GM19043 (cell line): ENCODE data around the gene MKX.

Experiments
- ATAC-seq: cut with Tn5 transposase; IDR thresholded peaks from one replicate; pipeline ENCODE4 v1.9.1; 2021; ENCODE audit warnings: low read depth; ENCODE audit not compliant: unreplicated experiment

MKX gene, protein sequence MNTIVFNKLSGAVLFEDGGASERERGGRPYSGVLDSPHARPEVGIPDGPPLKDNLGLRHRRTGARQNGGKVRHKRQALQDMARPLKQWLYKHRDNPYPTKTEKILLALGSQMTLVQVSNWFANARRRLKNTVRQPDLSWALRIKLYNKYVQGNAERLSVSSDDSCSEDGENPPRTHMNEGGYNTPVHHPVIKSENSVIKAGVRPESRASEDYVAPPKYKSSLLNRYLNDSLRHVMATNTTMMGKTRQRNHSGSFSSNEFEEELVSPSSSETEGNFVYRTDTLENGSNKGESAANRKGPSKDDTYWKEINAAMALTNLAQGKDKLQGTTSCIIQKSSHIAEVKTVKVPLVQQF

DNA sequence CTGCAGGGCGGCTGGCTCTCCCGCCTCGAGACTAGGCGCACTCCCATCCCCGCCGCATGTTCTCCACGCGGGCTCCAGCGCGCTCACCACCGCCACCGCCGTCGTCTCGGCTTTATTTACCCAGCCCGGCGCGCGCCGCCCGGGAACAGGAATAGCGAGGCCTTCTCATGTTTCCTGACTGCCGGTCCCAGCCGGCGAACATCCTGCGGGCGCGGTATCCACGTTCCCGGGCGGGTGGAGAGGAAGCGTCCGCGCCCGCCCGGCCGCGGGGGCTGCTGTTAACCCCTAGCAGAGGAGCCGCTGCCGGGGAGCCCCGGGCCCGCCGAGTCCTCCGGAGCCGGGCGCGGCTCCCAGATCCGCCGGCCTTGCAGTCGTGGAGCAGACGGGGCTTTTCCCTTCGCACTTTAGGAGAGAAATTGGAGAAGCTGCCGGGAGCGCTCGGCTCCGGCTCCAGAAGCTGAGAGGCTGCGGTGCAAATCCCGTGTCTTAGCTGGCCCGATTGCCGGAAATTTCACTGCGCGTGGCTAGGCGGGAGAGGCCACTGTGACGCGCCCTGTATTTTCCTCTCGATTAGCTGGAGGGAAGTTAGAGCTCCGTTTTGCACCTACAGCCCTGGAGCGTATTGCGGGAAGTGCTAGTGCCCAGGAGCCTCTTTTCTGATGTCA is at the start of gene MKX:
Gene MKX, minus strand, starts transcription at position 88 of the 665 bp plus-strand sequence. CDS start 2,404 bp downstream, outside the sequence.
- ATAC-seq: no peak

DNA sequence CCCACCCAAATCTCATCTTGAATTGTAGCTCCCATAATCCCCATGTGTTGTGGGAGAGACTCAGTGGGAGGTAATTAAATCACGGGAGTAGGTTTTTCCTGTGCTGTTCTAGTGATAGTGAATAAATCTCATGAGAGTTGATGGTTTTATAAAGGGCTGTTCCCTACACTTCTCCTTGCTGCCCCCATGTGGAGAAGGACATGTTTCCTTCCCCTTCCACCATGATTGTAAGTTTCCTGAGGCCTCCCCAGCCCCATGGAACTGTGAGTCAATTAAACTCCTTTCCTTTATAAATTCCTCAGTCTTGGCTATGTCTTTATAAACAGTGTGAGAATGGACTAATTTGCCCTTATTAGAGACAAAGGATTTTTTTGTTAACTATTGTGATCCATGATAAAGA is 48.5 kb upstream of the MKX start:
- no peak for ATAC-seq

DNA sequence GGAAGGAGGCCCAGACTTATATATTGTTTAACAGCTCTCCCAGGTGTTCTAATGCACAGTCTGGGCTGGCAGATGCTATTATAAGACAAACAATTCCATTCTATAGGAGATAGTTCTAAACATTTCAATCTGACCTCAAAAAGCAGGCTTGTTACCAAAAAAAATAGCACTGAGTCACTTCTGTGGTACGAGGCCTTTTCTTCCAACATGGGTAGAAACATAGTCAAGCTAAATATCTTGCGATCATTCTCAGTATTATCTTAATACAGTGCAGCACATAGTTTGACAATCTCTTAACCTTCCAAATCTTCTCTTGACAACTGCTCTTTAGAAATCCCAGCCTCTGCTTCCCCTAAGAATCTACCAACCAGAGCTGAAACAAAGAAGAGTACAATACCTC is 46.6 kb upstream of the MKX start:
- ATAC-seq: no peak

DNA sequence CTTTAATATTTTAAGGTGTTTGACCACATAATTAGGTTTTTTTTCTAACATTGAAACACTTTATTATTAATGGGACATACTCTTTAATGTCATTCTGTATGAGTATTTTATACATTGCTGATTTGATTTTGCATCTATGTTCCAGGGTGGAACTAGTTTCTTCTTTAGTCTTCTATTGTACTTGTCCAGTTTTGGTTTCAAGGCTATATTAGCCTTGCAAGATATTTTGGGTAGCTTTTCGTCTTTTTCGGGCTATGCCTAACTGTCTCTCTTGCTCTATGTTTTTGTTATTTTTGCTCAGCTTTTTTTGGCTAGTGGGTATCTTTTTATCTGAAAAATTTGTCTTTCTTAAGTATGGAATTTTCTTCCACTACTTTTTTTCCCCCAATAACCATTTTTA is 38.7 kb upstream of the MKX start:
- ATAC-seq: no peak

DNA sequence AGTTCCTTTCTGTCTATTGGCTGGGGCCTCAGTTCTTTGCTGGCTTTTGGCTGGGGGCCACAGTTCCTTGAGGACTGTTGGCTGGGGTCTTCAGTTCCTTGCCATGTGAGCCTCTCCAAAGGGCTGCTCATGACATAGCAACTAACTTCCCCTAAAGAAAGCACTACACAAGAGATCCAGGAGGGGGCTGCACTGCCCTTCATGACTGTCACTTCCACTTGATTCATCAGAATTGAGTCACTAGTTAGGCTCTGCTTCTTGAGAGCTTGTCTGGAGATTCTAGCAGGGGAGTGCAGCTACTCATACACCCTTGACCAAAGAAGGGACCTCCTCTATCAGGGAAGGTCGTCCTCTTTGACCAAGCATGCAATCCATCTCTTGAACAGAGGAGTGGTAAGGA is 38.0 kb upstream of the MKX start:
- ATAC-seq: no peak

DNA sequence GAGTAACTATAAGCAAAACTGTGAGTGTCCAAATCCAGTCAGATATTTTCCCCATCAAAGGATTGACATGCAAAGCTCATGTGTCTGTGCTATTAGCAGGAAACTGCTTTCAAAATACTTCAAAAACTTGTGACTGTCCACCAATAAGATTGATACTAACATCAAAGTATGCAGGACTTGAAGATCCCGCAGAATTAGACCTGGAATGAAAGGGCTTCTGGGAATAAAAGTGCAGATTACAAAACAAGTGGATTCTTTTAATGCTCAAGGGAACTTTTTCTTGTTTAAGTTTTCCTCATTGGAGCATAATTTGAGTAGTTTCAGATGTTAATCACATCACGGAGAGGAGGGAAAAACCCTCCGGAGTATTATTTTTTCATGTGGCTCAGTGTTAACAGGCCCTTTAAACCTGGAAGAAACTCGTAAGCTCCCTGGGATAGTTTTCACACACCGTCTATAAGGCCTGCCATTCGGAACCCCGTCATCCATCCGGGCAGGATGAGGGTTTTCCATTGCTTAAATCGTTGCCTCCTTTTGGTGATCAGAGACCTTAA is 33.9 kb upstream of the MKX start:
- no peak for ATAC-seq

DNA sequence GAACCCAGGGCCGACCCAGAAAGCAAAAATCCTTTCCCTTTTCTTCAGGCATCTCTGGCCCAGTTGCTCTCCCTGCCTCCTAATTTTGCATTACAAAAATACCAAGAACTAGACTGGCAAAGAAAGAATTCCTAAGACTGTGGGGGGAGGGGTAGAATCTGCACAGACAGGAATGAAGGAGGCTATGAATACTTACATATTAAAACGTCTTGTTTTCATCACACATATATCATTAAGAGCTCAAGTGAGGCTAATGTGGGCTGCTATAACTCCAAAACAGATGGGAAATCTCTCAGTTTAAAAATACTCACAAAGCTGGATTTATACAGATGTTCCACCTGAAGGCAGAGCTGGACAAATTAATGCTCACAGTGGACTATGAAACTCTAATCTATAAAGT is 29.2 kb upstream of the MKX start:
- no peak for ATAC-seq

DNA sequence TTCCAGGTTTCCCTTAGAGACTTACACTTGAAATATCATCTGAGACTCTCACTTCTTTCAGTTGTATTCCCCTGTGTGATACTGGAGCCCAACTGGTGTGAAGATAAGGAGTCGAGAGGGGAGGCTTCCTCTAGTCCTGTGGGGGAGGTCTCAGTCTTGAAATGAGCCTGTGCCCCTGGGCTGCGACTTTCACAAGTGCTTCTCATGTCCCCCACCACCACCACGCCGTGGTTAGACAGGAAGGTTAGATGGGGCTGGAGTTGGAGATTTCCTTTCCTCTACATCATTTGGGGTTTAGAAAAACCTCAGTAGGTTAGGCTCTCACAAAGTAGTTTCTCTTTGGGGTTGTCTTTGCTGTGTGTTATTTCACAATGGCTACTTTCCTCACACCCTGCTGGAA is 25.6 kb upstream of the MKX start:
- ATAC-seq: no peak

DNA sequence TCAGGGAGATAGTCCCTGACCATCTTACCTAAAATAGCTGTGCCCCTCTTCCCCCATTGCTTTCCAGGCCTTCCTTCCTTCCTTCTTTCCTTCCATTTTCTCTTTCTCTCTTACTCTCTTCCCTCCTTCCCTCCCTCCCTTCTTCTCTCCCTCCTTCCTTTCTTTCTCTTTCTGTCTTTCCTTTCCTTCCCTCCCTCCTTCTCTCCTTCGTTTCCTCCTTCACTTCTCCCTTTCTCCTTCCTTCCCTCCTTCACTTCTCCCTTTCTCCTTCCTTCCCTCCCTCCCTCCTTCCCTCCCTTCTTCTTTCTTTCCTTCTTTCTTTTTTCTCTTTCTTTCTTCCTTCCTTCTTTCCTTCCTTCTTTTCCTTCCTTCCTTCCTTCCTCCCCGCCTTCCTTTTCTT is 24.6 kb upstream of the MKX start:
- ATAC-seq: no peak

DNA sequence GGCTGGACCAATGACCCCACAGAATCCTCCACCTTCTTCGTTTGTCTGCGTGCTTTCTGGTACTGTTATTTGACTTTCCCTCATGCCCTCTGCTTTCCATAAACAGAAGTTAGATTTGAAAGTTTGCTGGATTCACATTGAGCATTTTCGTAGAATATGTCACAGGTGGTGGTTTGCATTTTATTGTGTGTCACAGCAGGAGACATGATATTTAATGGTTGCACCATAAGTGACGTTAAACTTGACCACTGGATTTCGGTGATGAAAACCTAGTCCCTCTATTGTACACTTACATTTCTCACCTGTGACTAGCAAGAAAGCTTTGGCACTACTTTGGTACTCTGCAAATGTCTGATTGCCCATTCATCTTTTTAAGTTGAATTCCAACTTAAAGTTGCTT is 15.2 kb upstream of the MKX start:
- ATAC-seq: no peak

DNA sequence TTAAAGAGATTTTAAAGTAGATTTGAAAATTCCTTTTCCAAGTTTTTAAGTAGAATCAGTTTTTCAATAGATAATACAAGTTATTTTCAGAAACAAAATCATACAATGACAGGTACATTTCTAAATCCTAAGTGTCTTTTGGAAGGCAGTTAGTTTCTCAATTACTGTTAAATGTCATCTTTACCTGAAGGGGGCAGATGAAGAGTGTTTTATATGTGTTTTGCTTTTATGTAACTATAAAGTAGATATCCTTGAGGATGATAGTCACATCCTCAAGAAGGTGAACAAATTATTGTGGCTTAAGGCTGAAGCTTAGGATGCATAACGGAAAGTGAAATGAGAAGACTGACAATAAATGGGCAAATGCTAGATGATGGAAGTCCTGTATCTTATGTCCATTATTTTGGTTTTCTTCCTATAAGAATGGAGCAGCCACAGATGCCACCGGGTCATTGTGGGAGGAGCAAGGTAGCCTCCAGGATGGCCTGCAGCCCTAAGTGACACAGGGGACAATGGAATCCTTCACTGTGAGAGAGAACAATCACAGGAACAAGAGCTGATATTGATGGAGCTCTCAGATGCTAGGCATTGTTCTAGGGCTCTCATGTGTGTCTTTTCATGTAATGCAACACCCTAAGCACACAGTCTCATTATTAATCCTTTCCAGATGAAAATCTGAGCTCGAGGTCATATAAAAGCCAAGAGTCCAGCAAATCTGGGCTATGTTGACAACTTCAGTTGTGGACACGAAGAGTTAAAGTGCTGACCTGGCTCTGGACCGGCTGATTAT is 14.1 kb upstream of the MKX start:
- ATAC-seq: no peak

DNA sequence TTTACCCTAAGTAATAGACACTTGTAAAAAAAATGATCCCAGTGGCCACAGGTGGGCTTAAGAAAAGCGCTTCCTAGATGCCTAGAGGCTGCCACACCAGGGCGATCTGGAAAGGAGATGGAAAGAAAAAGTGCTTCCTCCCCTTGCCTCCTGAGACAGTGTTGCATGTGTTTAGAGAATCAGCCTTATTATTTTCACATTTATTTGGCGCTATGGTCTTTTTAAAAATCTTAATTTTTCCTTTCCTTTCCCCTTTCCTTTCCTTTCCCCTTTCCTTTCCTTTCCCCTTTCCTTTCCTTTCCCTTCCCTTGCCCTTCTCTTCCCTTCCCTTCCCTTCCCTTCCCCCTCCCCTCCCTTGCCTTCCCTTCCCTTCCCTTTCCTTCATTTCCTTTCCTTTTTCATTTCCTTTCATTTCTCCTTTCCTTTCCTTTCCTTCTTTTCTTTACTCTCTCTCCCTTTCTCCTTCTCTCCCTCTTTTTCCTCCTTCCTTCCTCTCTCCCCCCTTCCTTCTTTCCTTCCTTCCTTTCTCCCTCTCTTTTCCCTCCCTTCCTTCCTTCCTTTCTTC is 7.1 kb upstream of the MKX start:
- ATAC-seq: no peak

DNA sequence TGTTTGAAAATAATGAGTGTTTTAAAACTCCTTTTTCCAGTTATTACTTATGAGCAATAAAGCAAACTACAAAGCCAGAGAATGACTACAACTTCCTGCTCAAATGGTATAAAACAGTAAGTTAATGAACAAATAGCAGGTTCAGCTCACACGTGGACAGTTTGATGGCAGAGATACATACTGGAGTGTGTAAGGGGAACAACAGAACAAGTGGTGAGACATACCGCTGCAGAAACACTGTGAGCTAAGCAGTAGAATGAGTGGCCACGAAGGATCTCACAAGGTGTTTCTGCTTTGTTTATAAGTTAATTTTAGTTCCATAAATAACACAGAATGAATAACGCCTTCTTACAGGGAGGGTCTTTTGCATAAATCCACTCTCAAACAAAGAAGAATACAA is 3.0 kb upstream of the MKX start:
- ATAC-seq: no peak

DNA sequence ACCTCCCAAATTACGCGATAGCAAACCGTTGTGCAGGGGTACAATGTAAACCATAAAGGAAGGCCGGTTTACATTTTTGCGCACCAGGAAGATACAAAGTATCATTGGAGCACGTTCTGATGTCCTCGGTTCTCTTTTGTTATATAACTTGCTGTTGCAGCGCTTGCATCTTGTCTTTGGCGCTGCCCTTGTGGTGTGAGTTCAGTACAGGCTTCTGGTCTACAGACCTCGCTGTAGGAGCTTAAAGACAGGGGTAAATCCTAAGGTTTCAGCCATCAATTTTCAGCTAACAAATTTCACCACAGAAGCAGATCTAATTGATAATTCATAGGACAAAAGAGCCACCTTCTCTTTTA is 1.5 kb upstream of the MKX start:
- no peak for ATAC-seq

DNA sequence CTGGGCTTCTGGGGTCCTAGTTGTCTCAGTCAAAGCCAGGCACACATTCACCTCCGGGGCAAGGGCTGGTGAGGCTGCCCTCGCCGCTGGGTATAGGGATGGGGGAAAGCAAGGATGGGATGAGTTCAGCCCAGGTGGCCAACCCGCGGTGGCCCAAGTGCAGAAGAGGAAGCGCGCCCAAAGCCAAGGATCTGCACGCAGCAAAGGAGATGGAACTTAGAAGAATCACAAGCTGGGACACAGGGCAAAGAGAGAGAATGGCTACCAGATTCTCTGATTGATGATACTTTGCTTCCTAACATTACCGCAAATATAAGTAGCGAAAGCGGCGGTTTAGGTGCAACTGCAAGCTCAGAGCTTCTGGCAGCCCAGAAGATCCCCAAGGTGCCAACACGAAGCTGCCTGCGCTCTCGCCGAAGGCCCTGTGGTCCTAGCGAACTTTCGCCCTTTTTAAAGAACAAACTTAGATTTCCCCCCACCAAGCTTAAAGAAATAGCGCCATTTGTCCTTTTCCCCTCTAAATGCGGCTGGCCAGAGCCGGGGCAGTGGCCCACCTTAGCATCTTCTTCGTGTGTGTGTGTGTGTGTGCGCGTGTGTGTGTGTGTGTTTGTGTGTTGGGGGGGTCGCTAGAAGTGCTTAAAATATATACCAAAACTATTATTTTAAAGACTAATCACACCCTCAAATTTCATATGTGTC is 927 bp upstream of the MKX start:
- no peak for ATAC-seq

DNA sequence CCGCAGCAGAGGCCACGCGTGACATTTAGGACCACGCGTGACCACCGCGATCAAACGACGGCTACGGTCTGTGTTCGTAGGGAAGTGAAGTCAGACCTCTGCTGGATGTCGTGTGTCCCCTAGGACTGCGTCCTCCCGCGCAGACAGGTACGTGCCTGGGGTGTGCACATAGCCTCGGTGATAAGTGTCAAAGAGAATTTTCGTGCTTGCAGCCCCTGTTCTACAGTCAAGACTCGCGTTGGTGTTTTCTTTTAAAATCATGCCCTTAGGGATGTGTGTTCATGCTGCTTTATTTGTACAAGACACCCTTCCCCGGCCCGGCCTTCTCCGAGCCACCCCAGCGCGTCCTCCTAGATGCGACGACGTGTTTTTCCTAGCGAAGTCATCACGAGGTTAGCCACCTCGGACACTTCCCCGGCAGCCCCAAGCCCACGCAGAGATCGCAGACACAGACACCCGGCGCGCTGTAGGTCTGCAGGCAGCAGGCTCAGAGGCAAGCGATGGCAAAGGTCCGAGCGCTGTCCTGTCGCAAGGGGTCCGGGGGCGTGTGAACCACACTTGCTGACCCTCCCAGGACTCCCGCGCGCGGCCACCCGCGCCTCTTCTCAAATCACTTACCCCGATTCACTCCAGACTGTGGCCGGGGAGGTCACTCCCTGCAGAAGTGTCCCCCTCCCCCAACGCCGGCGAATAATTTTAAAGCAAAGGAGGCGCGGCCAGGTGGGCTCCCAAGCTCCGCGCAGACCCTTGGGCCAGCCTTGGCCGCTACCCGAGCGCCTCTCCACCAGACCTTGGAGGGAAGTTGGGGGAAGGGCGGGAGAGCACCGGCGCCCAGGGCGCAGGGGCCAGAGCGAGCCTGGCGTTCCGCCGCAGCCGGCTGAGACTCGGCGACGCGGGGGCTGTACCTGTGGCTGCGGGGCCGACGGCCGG is 552 bp downstream of the MKX start:
- no peak for ATAC-seq

DNA sequence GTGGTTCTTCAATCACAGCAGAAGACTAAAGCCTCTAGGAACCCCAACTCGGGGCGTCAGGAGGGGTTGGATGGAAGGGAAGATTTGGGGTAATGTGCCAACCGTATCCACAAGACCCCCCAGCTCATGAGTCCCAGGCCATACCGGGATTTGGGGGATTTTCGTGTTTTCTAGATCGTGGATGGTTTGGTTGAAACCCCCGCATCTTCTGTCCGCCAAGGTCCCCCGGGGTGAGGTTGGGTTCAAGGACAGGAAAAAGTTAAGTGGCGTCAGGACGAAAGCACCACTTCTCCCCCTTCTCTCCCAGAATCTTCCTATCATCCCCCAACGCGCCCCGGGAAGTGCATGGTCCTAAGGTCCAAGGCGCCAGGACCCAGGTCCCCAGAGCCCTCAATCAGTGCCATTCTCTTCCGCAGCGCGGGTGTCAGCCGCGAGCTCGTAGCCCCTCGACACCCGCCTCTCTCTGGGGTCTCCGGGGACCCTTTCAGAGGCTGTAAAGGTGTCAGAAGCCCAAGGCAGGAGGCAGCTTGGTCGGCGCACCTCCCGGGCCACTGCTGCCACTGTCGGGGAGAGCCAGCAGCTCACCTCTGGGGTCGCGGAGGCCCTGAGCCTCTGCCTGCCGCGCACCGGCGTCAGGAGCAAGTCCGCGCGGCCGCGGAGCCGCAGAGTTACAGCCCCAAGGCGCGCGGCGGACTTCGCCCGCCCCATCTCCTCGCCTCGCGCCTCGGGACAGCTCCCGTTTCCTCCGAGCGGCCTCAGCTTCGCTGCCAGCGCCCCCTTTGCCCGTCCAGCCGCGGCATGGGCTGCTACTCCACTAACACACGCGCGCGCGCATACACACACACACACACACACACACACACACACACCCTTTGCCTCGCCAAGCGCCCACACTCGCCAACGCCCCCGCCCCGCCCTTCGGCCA is 1.5 kb downstream of the MKX start:
- ATAC-seq: no peak
